Activated naive CD4-positive, alpha-beta T cell treated with anti-CD3 and anti-CD28 coated beads, Interleukin-2, amount 50 U/mL, for 16 hours (primary cell): ENCODE data around the gene USP32.
"Not testable (repeated sequence)": the region's sequence is repeated elsewhere in the genome, so short reads cannot be mapped to it uniquely, and the experiment has no call there.

Experiments
- DNase-seq: peaks from one replicate; pipeline ENCODE4 v3.0.0-alpha.2; 2020

Gene USP32

DNA sequence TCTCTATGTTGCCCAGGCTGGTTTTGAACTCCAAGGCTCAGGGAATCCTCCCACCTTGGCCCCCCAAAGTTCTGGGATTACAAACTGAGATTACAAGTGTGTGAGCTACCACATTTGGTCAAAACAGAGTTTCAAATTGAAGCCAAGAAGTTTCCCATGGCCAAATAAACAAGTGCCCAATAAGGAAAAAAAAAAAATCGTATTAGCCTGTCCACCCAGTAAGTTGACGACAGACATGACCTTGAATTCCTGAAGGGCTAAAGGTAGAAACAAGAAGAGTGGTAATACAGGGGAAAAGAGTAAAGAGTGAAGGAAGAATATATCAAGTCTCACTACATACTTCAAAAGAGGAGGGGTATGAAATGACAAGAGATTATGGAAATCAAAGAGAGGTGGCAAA is 176.0 kb downstream of the USP32 start:
- not testable (repeated sequence) for DNase-seq

DNA sequence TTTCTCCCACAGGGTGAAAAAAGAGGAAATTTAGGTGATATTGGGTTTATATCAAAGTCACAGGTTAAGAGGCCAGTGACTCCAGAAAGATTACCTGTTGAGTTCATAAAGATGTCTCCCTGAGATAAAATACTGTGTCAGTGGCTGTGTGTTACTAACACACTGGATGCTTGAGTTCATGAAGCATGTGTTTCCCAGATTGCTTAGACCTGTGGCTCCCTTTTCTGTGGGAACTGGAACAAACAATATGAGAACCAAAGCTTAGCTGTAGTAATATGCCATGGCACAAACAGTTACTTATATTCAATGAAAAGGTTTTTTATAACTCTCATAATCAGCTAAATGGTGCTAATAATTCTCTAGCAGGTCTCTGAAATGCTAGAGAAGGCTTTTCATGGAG is 180.7 kb downstream of the USP32 start:
- DNase-seq: not testable (repeated sequence)

GRCh38 chr17:60208302-60208701 is 183.6 kb downstream of the USP32 start:
- DNase-seq: not testable (repeated sequence)

DNA sequence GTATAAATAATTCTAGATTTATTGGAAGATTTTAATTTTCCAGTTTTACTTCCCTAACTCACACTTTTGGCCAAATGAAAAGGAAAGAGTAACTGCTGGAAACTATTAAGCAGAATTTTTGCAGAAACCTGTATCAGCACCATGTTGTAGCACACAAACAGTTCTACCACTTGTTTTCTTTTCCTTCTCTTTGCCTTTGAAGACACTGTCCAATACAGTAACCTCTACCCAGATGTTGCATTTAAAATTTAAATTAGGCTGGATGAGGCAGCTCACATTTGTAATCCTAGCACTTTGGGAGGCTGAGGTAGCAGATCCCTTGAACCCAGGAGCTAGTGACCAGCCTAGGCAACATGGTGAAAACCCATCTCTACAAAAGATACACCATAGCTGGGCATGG is 186.2 kb downstream of the USP32 start:
- DNase-seq: not testable (repeated sequence)

GRCh38 chr17:60198630-60199029 is 193.3 kb downstream of the USP32 start:
- not testable (repeated sequence) for DNase-seq

DNA sequence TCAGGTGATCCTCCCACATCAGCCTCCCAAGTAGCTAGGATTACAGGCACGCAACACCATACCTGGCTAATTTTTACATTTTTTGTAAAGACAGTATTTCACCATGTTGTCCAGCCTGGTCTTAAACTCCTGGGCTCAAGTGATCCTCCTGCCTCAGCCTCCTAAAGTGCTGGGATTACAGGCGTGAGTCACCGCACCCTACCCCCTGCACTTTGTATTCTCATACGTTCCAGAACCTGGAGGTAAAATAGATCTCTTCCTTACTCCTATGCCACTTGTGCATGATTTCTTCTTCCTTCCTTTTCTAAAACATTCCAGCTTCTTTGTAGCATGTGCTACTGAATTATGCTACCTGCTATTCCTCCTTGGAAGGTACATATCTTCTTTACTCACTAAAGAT is 197.8 kb downstream of the USP32 start:
- not testable (repeated sequence) for DNase-seq

DNA sequence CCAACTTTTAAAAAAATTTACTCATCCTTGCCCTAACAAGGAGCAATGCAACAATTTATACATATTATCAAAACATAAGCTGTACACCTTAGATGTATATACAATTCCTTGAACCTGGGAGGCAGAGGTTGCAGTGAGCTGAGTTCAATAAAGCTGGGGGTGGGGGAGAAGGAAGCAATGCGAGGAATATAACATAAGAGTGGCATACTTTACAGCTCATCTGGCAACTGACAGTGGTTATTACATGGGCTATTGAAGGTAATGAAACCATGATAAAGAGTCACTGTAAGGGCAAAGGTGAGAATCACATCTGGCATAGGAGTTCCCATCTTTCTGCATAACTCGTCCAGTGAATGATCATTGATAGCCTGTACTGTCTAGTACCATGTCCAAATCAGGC is 198.5 kb downstream of the USP32 start:
- no peak for DNase-seq

GRCh38 chr17:60193032-60193431 is 198.9 kb downstream of the USP32 start:
- DNase-seq: not testable (repeated sequence)

- not testable (repeated sequence) for DNase-seq
Observed at GRCh38 chr17:60190032-60190431, 201.9 kb downstream of the USP32 start.

- no peak for DNase-seq
Observed at GRCh38 chr17:60188759-60189158, 203.2 kb downstream of the USP32 start.

- not testable (repeated sequence) for DNase-seq
Observed at GRCh38 chr17:60186846-60187745, 204.8 kb downstream of the USP32 start.

GRCh38 chr17:60186372-60186771 is 205.6 kb downstream of the USP32 start:
- not testable (repeated sequence) for DNase-seq

DNA sequence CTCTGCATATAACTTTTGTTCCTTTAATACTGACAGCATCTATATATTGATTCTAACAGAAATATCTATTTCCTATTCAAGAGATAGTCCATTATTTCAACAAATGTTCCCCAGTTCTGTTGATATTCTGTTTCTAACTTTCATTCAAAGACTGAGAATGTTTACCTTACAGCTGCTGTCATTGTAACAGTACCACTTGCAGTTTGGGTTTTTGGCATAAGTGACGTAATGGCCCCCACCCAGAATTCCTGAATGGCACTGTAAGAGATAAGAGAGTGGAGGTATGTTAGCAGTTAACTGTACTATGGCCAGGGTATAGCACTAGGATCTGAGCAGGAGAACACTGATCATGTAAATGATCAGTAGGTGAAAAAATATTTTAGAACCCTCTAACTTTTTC is 211.6 kb downstream of the USP32 start:
- DNase-seq: not testable (repeated sequence)

DNA sequence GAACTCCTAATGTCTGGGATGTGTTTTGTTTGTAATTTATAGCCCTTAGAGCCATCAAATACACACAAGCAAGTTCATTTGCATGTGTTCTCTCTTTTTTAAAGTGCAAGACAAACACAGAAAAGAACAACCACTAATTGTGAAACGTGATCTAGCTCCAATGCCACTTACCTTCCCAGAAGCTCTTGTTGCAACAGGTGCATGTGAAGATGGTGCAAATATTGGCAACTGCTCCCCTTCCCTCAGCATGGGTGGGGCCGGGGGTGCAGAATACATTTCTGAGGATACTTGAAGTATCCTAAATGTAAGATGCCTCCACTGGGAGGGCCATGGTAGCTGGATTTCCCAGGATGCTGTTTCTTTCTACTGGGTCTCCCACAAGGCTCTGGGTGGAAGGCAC is 213.8 kb downstream of the USP32 start:
- not testable (repeated sequence) for DNase-seq

GRCh38 chr17:60176763-60177162 is 215.2 kb downstream of the USP32 start:
- not testable (repeated sequence) for DNase-seq

- not testable (repeated sequence) for DNase-seq
Observed at GRCh38 chr17:60174767-60175166, 217.2 kb downstream of the USP32 start.

DNA sequence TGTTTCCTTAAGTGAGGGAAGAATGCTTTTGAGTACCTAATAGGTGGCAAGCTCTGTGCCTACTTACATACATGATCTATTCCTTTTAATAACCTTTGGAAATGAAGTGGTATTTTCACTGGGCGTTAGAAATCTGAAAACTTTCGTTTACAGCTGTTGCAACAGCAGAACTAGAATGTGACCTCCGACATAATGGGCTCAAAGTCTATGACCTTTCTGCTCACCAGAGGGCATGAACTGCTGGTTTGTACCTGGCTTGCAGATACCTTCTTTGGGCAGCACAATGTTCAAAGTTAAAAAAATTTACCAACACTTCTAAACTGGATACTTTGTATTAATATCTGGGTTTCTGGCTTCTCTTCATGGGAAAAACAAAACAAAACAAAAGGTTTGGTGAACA is 217.9 kb downstream of the USP32 start:
- no peak for DNase-seq

DNA sequence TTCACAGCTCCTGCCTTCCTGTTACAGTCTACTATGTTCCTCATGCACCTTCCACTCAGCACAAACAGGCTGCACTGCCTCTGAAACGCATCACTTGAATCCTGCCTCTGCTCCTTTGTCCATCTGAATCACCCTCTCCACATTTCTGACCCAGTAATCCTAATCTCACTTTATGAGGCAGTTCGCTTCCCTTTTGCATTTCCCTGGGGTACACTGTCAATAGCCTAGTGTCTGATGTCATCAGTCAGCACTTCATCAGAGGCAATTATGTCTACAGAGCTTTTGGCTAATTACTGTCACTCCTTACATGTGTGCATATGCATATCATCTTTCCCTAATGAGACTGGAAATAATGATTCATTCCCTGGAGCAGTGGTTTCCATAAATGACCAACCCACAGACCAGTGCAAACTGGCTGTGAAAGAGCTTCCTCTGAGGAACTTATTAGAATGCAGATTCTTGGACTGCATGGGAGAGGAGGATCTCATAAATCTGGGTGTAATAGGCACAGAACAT is 218.6 kb downstream of the USP32 start:
- no peak for DNase-seq

GRCh38 chr17:60171753-60172079 is 220.2 kb downstream of the USP32 start:
- no peak for DNase-seq

GRCh38 chr17:60170835-60171752 is 220.8 kb downstream of the USP32 start:
- DNase-seq: no peak

DNA sequence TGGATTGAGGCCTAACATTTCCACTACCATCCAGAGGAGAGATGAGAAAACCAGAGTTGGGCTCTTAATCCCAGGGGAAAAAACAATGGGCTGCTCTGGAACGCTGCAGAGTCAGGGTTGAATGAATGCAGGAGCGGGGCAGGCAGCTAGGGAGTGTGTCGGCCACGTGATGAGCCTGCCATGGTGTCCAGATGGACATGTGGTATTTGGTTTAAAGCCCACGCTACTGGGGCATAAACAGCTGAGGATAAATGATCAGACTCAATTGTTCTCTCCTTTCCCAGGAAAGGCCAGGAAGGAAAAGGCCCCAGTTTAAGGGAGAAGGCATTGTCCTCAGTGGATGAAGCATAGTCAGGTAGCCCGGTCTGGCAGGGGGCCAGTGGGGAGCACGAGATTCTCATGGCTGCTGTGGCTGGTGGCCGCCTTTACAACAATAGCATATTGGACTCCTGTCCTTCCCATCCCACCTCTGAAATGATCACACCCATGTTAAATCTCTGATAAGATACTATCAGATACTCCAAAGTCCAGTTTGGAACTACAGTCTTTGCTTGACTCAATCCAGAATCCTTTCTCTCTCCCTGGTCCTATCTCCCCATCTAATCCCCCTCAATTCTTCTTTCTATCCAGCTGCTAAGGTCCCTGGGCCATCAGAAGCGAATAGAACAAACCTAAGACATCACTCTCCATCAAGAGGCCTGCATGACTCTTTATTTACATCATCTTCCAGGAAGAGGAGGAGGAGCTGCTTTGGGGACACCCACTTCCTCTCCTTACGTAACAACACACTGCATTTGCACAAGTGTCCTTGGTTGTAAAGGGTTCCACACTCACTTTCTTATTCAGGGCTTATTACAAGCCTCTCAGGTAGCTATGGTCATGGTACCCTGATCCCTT is 221.8 kb downstream of the USP32 start:
- DNase-seq: no peak

DNA sequence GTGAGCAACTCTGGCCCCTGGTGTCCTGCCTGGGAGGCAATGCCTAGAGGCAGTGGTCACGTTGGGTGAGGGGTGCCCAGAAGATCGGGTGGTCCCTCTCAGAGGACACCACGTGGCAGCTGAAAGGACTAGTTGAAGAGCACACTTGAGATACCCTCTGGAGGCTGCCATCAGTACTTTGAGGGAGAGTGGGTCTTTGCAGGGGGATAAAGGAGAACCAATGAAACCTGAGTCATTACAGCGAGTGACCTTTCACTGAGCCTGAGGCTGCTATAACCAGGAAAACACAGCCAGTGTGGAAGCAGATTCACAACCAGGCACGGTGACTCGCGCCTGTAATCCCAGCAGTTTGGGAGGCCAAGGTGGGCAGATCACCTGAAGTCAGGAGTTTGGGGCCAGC is 223.3 kb downstream of the USP32 start:
- no peak for DNase-seq
